ENCODE measurements around the gene ATAD2B.

GRCh38 chr2:23707096-23707495 is 219.8 kb downstream of the ATAD2B start:
- no peak for TF ChIP-seq CTCF (IDR thresholded peaks at IDR 0.05; ENCODE audit: low read depth, low read length, missing input control)
- no peak for TF ChIP-seq RAD21 (IDR thresholded peaks at IDR 0.05)
- TF ChIP-seq FOXA1 (IDR thresholded peaks at IDR 0.05): no peak
- no peak for TF ChIP-seq EGR1 (IDR thresholded peaks at IDR 0.05; ENCODE audit: low read depth in 2 of 2)
- TF ChIP-seq YY1 (IDR thresholded peaks at IDR 0.05): no peak
- TF ChIP-seq SP1 (IDR thresholded peaks at IDR 0.05): no peak
- TF ChIP-seq, protein P1, sequence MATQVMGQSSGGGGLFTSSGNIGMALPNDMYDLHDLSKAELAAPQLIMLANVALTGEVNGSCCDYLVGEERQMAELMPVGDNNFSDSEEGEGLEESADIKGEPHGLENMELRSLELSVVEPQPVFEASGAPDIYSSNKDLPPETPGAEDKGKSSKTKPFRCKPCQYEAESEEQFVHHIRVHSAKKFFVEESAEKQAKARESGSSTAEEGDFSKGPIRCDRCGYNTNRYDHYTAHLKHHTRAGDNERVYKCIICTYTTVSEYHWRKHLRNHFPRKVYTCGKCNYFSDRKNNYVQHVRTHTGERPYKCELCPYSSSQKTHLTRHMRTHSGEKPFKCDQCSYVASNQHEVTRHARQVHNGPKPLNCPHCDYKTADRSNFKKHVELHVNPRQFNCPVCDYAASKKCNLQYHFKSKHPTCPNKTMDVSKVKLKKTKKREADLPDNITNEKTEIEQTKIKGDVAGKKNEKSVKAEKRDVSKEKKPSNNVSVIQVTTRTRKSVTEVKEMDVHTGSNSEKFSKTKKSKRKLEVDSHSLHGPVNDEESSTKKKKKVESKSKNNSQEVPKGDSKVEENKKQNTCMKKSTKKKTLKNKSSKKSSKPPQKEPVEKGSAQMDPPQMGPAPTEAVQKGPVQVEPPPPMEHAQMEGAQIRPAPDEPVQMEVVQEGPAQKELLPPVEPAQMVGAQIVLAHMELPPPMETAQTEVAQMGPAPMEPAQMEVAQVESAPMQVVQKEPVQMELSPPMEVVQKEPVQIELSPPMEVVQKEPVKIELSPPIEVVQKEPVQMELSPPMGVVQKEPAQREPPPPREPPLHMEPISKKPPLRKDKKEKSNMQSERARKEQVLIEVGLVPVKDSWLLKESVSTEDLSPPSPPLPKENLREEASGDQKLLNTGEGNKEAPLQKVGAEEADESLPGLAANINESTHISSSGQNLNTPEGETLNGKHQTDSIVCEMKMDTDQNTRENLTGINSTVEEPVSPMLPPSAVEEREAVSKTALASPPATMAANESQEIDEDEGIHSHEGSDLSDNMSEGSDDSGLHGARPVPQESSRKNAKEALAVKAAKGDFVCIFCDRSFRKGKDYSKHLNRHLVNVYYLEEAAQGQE (IDR thresholded peaks at IDR 0.05): no peak
- TF ChIP-seq TAF1 (conservative IDR thresholded peaks at IDR 0.05): no peak
- TF ChIP-seq, protein P2, sequence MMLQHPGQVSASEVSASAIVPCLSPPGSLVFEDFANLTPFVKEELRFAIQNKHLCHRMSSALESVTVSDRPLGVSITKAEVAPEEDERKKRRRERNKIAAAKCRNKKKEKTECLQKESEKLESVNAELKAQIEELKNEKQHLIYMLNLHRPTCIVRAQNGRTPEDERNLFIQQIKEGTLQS (IDR thresholded peaks at IDR 0.05): no peak
- no peak for TF ChIP-seq MAX (IDR thresholded peaks at IDR 0.05)
- no peak for TF ChIP-seq GABPA (IDR thresholded peaks at IDR 0.05 in 1 of 2, conservative IDR thresholded peaks at IDR 0.05 in 1 of 2)
- TF ChIP-seq, protein P3, sequence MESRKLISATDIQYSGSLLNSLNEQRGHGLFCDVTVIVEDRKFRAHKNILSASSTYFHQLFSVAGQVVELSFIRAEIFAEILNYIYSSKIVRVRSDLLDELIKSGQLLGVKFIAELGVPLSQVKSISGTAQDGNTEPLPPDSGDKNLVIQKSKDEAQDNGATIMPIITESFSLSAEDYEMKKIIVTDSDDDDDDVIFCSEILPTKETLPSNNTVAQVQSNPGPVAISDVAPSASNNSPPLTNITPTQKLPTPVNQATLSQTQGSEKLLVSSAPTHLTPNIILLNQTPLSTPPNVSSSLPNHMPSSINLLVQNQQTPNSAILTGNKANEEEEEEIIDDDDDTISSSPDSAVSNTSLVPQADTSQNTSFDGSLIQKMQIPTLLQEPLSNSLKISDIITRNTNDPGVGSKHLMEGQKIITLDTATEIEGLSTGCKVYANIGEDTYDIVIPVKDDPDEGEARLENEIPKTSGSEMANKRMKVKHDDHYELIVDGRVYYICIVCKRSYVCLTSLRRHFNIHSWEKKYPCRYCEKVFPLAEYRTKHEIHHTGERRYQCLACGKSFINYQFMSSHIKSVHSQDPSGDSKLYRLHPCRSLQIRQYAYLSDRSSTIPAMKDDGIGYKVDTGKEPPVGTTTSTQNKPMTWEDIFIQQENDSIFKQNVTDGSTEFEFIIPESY (IDR thresholded peaks at IDR 0.05): no peak
